ENCODE data around the gene DDX24. TPM values are rescaled to one million over a fixed set of nuclear protein-coding genes. Genes with fewer than 3 reads are reported as not detected.
A peak's percentile ranks its signal among the peaks of the same experiment; 100 is the strongest.

Gene DDX24
- total and polyA plus RNA-seq, 2 donors: 55.1 to 144 TPM

DNA sequence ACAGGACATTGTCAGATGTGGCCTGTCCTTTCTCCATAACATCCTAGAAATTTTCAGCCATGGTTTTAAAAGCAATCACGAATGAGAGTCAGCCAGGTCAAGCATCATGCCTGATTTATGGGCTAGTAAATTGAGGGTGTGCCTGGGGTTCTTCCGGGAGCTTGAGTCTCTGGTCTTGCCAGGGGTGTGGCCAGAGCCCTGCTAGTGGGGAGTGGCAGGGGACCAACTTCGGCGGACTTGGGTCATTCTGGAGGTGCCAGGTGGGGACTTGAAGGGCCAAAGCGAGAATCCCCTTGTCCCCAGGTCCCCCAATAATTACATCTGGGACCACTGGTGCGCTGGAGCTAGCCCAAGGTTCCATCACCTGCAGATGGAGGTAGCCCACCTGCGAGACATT lies 49.1 kb downstream of the DDX24 start:
- 66% methylated on average over 7 of the region's 7 CpGs for whole genome bisulfite sequencing
- H3K27ac ChIP-seq (ENCODE audit: low read depth): no peak overlapping the region
- H3K4me3 ChIP-seq (ENCODE audit: low read depth, low read length): no peak overlapping the region
- H3K36me3 ChIP-seq (ENCODE audit: insufficient read depth): no peaks in the 10 kb centered on the region
- no peak for DNase-seq (ENCODE audit: extremely low spot score)
- H3K4me1 ChIP-seq (ENCODE audit: insufficient read depth): no peaks in the 10 kb centered on the region

DNA sequence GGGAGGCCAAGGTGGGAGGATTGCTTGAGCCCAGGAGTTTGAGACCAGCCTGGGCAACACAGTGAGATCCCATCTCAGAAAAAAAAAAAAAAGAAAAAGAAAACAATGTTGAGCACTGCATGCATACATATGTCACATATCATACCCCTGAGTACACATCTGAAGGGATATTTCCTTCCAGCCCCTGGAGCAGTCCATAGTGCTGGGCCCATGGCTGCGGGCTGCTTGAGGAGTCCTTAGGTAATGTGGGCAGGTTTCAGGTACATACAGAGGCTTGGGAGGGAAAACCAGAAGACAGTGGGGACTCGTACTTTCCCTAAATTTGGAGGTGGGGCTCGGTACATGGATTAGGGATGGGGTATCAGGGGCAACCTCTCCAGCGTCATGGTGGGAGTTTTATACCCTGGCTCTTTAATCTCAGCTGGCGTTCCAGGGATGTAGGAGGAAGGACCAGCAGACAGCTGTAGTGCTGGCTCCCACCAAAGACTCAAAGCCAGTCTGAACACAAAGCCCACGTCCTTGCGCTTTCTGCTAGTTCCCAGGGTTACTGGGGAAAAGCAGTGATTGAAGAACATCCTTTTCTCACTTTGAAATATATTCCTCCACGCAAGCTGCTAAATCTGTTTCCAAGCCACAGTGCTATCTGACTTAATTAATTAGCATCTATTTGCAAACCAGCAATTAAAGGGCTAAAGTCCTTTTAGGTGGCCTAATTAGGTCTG lies 49.7 kb downstream of the DDX24 start:
- H3K4me3 ChIP-seq (ENCODE audit: low read depth, low read length): no peak overlapping the region
- no peaks in the 10 kb centered on the region for H3K4me1 ChIP-seq (ENCODE audit: insufficient read depth)
- DNase-seq (ENCODE audit: extremely low spot score): no peak
- no peak overlapping the region for H3K27ac ChIP-seq (ENCODE audit: low read depth)
- no peaks in the 10 kb centered on the region for H3K36me3 ChIP-seq (ENCODE audit: insufficient read depth)
- 85% methylated on average over 8 of the region's 8 CpGs for WGBS

DNA sequence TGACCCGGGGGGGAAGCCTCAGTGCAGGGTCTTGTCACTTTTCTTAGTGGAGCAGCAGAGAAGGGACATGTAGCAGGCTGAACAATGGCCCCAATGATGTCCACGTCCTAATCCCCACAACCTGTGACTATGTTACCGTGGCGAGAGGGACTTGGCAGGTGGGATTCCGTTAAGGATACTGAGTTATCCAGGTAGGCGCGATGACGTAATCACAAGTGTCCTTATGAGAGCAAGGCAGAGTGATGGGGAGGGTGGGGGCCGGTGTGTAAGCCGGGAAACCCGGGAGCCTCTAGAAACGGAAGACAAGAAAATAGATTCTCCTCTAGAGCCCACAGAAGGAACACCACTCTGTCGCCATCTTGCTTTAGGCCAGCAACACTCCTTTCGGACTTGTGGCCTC lies 50.4 kb downstream of the DDX24 start:
- Histone ChIP-seq H3K4me3 (ENCODE audit: low read depth, low read length) (no peak overlapping the region), H3K4me1 (ENCODE audit: insufficient read depth) (no peaks in the 10 kb centered on the region), H3K36me3 (ENCODE audit: insufficient read depth) (no peaks in the 10 kb centered on the region), H3K27ac (ENCODE audit: low read depth) (no peak overlapping the region)
- no peak for DNase-seq (ENCODE audit: extremely low spot score)
- 86% methylated on average over 14 of the region's 14 CpGs for WGBS

DNA sequence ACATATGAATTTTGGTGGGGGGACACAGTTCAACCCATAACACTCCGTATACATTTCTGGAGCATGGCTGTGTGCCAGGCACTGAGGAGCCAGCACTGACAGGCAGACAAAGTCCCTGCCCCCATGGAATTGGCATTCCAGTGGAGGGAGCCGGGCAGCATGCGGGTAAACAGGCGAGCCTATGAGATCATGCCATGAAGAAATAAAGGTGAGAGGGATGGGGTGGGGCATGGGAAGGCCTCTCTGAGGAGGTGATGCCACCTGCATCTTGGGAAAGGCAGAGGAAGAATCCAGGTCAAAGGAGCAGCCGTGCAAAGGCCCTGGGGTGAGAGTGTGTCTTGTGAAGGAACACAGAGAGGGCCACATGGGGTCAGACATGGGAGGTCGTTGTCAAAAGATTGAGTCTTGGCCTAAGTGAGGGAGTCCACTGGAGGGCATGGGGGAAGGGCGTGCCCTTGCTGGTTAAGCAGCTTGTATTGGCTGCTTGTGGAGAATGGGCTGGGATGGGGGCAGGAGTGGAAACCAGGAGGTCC lies 51.3 kb downstream of the DDX24 start:
- Histone ChIP-seq H3K27ac (ENCODE audit: low read depth) (no peak overlapping the region), H3K4me1 (ENCODE audit: insufficient read depth) (no peaks in the 10 kb centered on the region), H3K36me3 (ENCODE audit: insufficient read depth) (no peaks in the 10 kb centered on the region), H3K4me3 (ENCODE audit: low read depth, low read length) (no peak overlapping the region)
- WGBS: 87% methylated on average over 7 of the region's 7 CpGs
- DNase-seq (ENCODE audit: extremely low spot score): no peak

DNA sequence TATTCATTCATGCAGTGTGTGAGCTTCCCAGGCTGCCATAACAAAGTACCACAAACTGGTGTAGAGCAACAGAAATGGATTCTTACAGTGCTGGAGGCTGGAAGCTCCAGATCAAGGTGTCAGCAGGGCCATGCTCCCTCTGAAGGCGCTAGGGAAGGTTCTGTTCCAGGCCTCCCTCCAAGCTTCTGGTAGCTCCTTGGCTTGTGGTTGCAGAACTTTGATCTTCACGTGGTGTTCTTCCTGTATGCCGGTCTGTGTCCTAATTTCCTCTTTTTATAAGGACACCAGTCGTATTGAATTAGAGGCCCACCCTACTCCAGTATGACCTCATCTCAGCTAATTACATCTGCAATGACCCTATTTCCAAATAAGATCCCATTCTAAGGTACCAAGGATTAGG lies 51.7 kb downstream of the DDX24 start:
- no peak overlapping the region for H3K27ac ChIP-seq (ENCODE audit: low read depth)
- no peak for DNase-seq (ENCODE audit: extremely low spot score)
- no peaks in the 10 kb centered on the region for H3K4me1 ChIP-seq (ENCODE audit: insufficient read depth)
- no peak overlapping the region for H3K4me3 ChIP-seq (ENCODE audit: low read depth, low read length)
- 74% methylated on average over 4 of the region's 4 CpGs for WGBS
- no peaks in the 10 kb centered on the region for H3K36me3 ChIP-seq (ENCODE audit: insufficient read depth)

DNA sequence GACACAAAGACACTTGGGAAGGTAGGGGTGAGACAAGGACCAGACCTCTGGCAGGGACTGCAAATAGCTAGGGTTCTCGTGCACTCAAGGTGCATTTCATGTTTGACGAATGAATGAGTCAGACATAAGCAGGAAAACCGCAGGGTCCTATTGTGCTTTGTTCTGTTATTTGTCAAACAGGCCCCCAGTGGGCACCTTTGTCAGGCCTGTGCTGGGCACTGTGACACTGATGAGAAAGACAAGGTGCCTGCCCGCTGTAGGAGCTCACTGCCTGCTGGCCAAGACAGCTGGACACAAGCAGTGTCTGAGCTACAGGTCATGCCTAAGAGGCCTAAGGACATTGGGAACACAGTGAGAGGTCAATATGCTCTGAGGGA lies 52.6 kb downstream of the DDX24 start:
- H3K36me3 ChIP-seq (ENCODE audit: insufficient read depth): no peaks in the 10 kb centered on the region
- no peak for DNase-seq (ENCODE audit: extremely low spot score)
- WGBS: 75% methylated on average over 4 of the region's 4 CpGs
- H3K4me1 ChIP-seq (ENCODE audit: insufficient read depth): no peaks in the 10 kb centered on the region
- H3K4me3 ChIP-seq (ENCODE audit: low read depth, low read length): no peak overlapping the region
- no peak overlapping the region for H3K27ac ChIP-seq (ENCODE audit: low read depth)

DNA sequence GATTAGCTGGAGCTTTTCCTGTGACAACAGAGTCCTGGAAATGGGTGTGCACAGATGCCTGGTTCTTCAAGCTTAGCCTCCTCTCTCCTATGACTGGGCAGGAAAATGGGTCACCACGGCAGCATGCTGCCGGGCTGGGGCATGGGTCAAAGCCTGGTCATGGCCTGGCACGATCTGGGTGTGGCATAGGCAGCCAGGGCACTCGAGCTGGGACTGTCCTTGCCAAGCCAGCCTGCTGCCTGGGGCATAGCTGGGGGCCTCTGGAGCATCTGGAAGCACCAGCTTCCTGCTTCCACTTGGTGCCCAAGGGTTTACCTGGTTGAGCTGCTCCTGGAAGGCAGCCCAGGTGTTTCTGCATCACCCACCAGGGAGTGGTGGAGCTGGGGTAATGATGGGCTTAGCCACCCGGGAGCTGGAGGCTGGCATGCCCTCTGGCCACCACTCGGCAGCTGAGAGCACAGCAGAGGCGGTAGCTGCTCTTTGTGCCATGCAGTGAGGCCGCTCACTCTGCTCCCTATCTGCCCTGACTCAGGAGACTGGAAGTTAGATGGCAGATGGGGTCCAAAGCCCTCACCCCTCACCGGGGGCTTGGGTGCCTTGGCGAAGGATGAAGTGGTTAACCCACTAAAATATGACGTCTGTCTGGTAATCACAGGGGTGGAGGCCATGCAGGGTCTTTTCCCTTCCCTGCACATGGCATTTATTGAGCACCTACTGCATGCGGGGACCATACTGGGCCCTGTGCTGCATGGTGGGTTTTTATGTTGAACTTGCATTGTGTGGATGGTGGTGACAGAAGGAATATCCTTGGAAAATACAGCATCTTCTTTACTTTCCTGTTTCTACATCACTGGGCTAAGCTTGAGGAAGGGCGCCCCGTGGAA lies 53.2 kb downstream of the DDX24 start:
- no peak overlapping the region for H3K27ac ChIP-seq (ENCODE audit: low read depth)
- no peaks in the 10 kb centered on the region for H3K4me1 ChIP-seq (ENCODE audit: insufficient read depth)
- no peak overlapping the region for H3K4me3 ChIP-seq (ENCODE audit: low read depth, low read length)
- WGBS: 90% methylated on average over 14 of the region's 14 CpGs
- H3K36me3 ChIP-seq (ENCODE audit: insufficient read depth): no peaks in the 10 kb centered on the region
- DNase-seq (ENCODE audit: extremely low spot score): no peak

DNA sequence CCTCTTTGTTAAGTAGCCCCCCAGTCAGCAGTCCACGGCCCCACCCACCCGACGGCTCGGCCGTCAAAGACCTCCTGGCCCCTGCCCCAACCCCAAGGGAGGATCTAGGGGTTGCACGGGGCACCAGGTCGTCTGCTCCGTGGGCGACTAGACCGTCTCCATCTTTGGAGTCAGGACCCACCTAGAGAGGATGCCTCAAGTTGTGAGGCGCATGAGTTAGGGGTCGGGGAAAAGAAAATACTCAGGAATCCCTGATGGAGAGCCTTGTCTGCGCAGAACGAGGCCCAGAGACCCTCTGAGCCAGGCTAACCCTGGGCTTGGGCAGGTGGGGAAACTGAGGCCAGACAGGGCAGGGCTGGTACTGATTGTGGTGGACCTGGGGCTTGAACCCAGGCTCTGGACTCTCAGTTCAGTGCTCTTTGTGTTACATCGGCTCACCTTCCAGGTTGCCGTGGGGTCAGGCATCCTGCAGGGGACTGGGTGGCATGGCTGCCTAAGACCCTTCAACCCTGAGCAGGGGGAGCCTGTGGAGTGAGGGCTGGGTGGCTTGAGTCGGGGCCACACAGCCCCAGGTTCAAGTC lies 54.0 kb downstream of the DDX24 start:
- Histone ChIP-seq H3K27ac (ENCODE audit: low read depth) (no peak overlapping the region), H3K4me1 (ENCODE audit: insufficient read depth) (no peaks in the 10 kb centered on the region), H3K36me3 (ENCODE audit: insufficient read depth) (no peaks in the 10 kb centered on the region), H3K4me3 (ENCODE audit: low read depth, low read length) (peak overlapping the region; percentile 59)
- WGBS: 40% methylated on average over 17 of the region's 17 CpGs
- DNase-seq (ENCODE audit: extremely low spot score): no peak

DNA sequence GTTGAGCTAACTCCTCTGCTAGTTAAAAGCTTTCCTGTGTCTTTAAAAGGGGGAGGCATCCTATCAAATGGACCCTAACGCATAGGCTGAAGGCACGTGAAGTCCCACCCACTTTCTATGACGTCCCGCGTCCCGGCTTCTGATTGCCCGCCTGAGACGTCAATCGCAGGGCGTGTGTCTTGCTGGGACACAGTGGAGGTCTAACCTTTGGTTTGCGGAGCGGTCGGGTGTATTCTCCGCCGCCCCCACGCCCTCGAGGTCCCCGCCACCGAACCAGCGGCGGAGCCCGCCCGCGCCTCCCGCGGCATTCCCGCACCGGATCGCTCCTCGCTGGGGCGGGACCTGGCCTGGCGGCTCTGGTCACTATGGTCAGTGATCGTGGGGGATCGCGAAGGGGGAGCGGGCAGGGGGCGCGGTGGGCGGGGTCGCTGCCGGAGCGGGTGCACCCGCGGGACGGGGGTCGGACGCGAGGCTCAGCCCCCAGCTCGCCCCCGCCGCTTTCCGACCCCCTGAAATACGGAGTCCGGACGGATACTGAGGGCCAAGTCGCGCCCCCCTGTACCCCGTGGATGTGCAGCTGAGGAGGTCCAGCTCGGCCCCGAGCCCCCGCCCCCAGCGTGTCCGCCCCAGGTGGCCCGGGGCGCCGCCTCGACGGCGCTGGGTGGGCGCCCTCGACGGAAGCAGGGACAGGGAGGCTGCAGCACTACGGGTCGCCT lies 54.7 kb downstream of the DDX24 start, which contains the start of gene OTUB2:
OTUB2 (plus strand) TSS at position 168 of the 716 bp plus-strand sequence; CDS start at position 366, 198 bp downstream.
- H3K36me3 ChIP-seq (ENCODE audit: insufficient read depth): no peaks in the 10 kb centered on the region
- H3K4me3 ChIP-seq (ENCODE audit: low read depth, low read length): peak within 1 kb of the TSS; percentile 59
- no peak within 1 kb of the TSS for H3K27ac ChIP-seq (ENCODE audit: low read depth)
- under 1% methylated on average over 74 of the region's 74 CpGs for WGBS
- DNase-seq (ENCODE audit: extremely low spot score): peak; percentile 98
- H3K4me1 ChIP-seq (ENCODE audit: insufficient read depth): no peaks in the 10 kb centered on the region

DNA sequence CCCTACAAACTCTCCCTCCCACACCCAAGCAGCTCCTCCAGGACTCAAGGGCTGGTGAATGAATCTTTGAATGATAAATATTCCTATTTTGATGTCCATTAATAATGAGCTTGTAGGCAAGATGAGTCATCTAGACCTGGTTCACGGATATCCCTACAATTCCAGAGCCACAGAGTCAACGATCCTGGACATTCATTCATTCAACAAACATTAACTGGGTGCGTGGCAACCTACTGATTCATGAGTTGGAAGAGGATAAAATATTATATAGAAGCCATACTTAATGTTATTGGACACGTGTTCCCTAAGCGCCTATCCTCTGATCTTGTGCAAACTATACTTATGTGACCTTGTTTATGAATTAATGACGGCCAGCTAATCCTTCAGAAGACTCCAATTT lies 55.3 kb downstream of the DDX24 start:
- WGBS: 50% methylated on average over 6 of the region's 6 CpGs
- Histone ChIP-seq H3K27ac (ENCODE audit: low read depth) (no peak overlapping the region), H3K4me1 (ENCODE audit: insufficient read depth) (no peaks in the 10 kb centered on the region), H3K36me3 (ENCODE audit: insufficient read depth) (no peaks in the 10 kb centered on the region), H3K4me3 (ENCODE audit: low read depth, low read length) (no peak overlapping the region)
- DNase-seq (ENCODE audit: extremely low spot score): no peak

DNA sequence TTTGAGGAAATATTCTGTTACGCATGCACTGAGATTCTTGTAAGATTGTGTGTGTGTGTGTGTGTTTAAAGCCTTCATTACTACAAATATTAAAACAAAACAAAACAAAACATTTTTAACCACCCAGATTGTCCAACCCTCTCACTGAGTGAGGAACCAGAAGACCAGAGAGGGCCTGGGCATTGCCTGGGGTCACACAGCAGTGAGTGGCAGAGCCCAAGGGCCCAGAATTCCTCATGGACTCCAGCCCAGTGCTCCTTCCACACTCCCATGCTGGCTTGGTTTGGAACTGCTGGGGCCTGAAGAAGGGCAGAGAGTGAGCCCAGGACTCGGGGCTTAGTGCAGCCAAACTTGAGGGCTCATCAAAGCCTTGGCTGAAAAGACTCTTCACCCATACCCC lies 56.5 kb downstream of the DDX24 start:
- no peak for DNase-seq (ENCODE audit: extremely low spot score)
- Histone ChIP-seq H3K4me3 (ENCODE audit: low read depth, low read length) (no peak overlapping the region), H3K27ac (ENCODE audit: low read depth) (no peak overlapping the region), H3K4me1 (ENCODE audit: insufficient read depth) (no peaks in the 10 kb centered on the region), H3K36me3 (ENCODE audit: insufficient read depth) (no peaks in the 10 kb centered on the region)
- WGBS: 84% methylated on average over 2 of the region's 2 CpGs

DNA sequence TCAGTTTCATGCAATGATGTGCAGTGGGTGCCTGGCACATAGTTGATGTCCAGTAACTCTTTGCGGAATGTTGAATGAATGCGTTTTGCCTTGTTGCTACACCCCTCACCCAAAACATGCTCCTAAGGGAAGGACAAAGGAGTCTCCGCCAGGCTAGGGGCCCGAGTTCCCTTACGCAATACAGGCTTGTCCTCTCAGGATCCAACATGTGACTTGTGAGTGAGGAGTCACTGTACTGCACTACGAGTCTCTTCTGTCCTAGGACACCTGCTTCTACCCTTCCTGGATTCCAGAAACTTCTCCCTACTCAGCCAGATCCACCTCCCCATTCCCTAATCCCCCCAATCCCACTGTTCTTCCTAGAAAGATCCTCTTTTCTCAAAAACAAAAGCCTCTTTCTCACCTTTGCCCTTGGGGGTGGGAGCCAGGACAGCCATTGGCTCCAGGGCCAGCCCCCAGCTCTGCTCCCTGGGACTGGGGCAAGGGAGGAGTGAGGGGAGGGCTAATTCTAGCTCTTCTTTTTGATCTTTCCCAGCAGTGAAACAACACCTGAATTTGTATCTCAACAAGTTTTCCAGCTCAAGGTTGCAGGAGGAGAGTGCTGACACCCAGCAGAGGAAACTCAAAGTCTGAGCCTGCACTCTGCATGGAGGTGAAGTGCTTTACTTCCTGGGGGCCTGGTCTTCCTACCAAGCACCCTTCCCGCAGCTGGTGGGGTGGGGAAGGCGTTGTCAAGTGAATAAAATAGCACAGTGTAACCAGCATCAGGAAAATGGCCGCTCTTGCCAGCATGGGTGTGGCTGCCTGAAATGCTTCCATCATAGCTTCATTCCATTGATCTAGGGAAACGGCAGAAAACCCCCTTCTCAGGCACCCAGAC lies 58.2 kb downstream of the DDX24 start:
- Histone ChIP-seq H3K4me1 (ENCODE audit: insufficient read depth) (no peaks in the 10 kb centered on the region), H3K4me3 (ENCODE audit: low read depth, low read length) (no peak overlapping the region), H3K36me3 (ENCODE audit: insufficient read depth) (no peaks in the 10 kb centered on the region), H3K27ac (ENCODE audit: low read depth) (no peak overlapping the region)
- WGBS: 72% methylated on average over 10 of the region's 10 CpGs
- DNase-seq (ENCODE audit: extremely low spot score): no peak

Data from urinary bladder (tissue), 4 donors.